Stomach smooth muscle (tissue), 2 donors: ENCODE measurements around the gene ASCC2.

ENCODE experiments used
- H3K27ac ChIP-seq: one replicate; pipeline ENCODE4 v1.7.0; 2013; ENCODE audit warnings: mild to moderate bottlenecking, low read length, inconsistent platforms
- H3K27me3 ChIP-seq, 2 donors: one replicate each; pipeline ENCODE4 v1.7.0; 2013; ENCODE audit warnings: low read length in 2 of 2; ENCODE audit not compliant: insufficient read depth in 2 of 2, control insufficient read depth in 1 of 2
- H3K36me3 ChIP-seq, 2 donors: one replicate each; pipeline ENCODE4 v1.7.0; 2013; ENCODE audit warnings: low read length in 2 of 2; ENCODE audit not compliant: control insufficient read depth in 2 of 2, insufficient read depth in 2 of 2
- H3K4me1 ChIP-seq: one replicate; pipeline ENCODE4 v1.7.0; 2013; ENCODE audit warnings: low read length; ENCODE audit not compliant: control insufficient read depth, insufficient read depth
- H3K4me3 ChIP-seq, 2 donors: one replicate each; pipeline ENCODE4 v1.7.0; 2013; ENCODE audit warnings: low read length in 2 of 2
- H3K9ac ChIP-seq, 2 donors: one replicate each; pipeline ENCODE4 v1.7.0; 2013; ENCODE audit warnings: low read length in 2 of 2, mild to moderate bottlenecking in 1 of 2
- H3K9me3 ChIP-seq, 2 donors: one replicate each; pipeline ENCODE4 v1.7.0; 2013; ENCODE audit warnings: low read length in 2 of 2; ENCODE audit not compliant: control insufficient read depth in 2 of 2
- donor health status: healthy.
- donor health status: Pancreatic carcinoma.

The ASCC2 gene, protein sequence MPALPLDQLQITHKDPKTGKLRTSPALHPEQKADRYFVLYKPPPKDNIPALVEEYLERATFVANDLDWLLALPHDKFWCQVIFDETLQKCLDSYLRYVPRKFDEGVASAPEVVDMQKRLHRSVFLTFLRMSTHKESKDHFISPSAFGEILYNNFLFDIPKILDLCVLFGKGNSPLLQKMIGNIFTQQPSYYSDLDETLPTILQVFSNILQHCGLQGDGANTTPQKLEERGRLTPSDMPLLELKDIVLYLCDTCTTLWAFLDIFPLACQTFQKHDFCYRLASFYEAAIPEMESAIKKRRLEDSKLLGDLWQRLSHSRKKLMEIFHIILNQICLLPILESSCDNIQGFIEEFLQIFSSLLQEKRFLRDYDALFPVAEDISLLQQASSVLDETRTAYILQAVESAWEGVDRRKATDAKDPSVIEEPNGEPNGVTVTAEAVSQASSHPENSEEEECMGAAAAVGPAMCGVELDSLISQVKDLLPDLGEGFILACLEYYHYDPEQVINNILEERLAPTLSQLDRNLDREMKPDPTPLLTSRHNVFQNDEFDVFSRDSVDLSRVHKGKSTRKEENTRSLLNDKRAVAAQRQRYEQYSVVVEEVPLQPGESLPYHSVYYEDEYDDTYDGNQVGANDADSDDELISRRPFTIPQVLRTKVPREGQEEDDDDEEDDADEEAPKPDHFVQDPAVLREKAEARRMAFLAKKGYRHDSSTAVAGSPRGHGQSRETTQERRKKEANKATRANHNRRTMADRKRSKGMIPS

GRCh38 chr22:29837741-29838598 is at the start of gene ASCC2:
Gene ASCC2 (minus strand): TSS chr22:29838274. CDS start chr22:29832325, 5,949 bp downstream.
- peak within 1 kb of the TSS; percentile 67 for H3K27ac ChIP-seq
- peaks cover 7 to 8% of the 10 kb centered on the region in 2 donors for H3K36me3 ChIP-seq

DNA sequence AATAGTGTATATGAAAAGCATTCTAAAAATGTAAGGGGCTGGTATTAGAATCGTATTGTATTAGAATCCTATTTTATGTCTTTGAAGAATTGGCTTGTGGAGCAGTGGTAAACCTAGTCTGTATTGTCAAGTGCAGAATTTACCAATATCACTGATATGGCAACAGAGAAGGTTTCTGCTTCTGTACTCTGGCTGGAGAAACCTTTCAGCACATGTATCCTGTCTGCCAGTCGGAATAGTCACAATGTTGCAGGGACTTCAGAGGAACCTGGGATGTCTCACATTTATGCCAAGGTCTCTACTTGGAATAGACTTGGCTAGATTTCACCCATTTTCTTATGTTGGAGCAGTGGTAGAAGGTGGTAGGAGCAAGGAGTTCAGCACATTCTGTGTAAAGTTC is 49.3 kb upstream of the ASCC2 start:
- Histone ChIP-seq H3K9ac (no peak overlapping the region), H3K4me1 (peaks cover 8% of the 10 kb centered on the region), H3K36me3 (no peaks in the 10 kb centered on the region), H3K4me3 (no peak overlapping the region), H3K27me3 (no peaks in the 10 kb centered on the region), H3K9me3 (no peaks in the 10 kb centered on the region), H3K27ac (no peak overlapping the region)

More at GRCh38 chr22:29837741-29838598, at the start of gene ASCC2:
- Histone ChIP-seq H3K9me3 (no peaks in the 10 kb centered on the region), H3K4me3 (peak within 1 kb of the TSS; percentile 91 to 95), H3K4me1 (peaks cover 12% of the 10 kb centered on the region), H3K27me3 (no peaks in the 10 kb centered on the region), H3K9ac (peak within 1 kb of the TSS; percentile 86 to 90)

DNA sequence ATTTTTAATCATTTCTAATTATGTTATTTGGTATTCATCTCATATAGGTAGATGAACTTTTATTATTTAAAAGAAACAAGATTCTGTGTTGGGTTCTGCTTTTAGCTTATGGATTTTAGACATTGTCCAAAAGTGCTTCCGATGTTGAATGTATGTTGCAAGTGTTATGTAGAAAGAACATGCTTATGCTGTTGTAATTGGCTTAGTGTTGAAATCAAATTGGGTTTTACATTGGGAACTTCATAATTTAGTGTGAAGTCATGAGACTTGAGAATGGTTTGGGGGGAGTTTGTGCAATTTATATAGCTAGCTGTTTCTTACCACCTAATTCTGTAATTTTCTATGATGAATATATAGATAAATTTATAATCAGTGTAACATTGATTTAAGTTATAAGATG is 48.5 kb upstream of the ASCC2 start:
- Histone ChIP-seq H3K4me3 (no peak overlapping the region), H3K27me3 (no peaks in the 10 kb centered on the region), H3K27ac (no peak overlapping the region), H3K9ac (no peak overlapping the region), H3K4me1 (peaks cover 8% of the 10 kb centered on the region), H3K9me3 (no peaks in the 10 kb centered on the region), H3K36me3 (no peaks in the 10 kb centered on the region)

- H3K9ac ChIP-seq: no peak overlapping the region
- no peak overlapping the region for H3K4me3 ChIP-seq
- no peaks in the 10 kb centered on the region for H3K27me3 ChIP-seq
- H3K9me3 ChIP-seq: no peaks in the 10 kb centered on the region
- H3K4me1 ChIP-seq: peaks cover 8% of the 10 kb centered on the region
- no peaks in the 10 kb centered on the region for H3K36me3 ChIP-seq
- H3K27ac ChIP-seq: no peak overlapping the region
Observed at GRCh38 chr22:29885610-29886009, 47.5 kb upstream of the ASCC2 start.

DNA sequence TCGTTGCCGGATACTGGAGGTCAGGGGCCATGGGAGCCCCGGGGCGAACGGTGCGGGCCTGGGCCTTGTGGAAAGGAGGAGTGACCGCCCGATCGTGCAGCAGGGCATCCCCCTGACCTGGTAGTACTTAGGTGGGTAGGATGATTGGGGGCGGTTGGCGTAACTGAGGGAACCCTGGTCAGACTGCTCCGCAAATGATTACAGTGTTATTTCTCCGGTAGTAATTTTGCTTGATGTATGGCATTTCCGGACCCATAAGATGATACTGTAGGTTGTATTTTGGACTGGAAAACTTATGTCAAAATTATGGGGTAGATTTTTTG is 45.7 kb upstream of the ASCC2 start:
- no peaks in the 10 kb centered on the region for H3K9me3 ChIP-seq
- peak overlapping the region; percentile 82 to 91 for H3K4me3 ChIP-seq
- peak overlapping the region; percentile 79 to 93 for H3K9ac ChIP-seq
- no peaks in the 10 kb centered on the region for H3K36me3 ChIP-seq
- peak overlapping the region; percentile 80 for H3K27ac ChIP-seq
- peaks cover 8% of the 10 kb centered on the region for H3K4me1 ChIP-seq
- no peaks in the 10 kb centered on the region for H3K27me3 ChIP-seq

- Histone ChIP-seq H3K9me3 (no peaks in the 10 kb centered on the region), H3K27me3 (no peaks in the 10 kb centered on the region), H3K4me1 (peaks cover 8% of the 10 kb centered on the region), H3K9ac (peak within 1 kb of the TSS; percentile 79 to 93), H3K36me3 (no peaks in the 10 kb centered on the region), H3K4me3 (peak within 1 kb of the TSS; percentile 82 to 91), H3K27ac (peak within 1 kb of the TSS; percentile 80)
Observed at GRCh38 chr22:29883045-29883774, 45.1 kb upstream of the ASCC2 start, which contains the start of gene MTMR3. Gene MTMR3 (plus strand): TSS chr22:29883174. CDS start chr22:29971060, 87,886 bp downstream.

DNA sequence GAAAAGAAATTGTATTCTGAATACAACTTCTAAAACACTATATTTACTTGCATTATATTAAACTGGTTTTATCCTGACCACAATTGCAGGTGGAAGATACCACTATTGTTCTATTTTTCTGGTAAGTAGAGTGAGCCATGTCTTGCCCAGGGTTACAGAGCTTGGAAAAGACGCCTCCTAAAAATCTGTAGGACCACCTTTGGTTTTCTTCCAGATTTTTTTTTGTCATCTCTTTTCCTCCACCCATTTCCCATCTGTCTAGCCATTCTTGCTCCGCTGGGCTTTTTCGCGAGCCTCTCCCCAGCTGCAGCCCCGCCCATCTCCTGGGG is 44.6 kb upstream of the ASCC2 start:
- H3K36me3 ChIP-seq: no peaks in the 10 kb centered on the region
- H3K9me3 ChIP-seq: no peaks in the 10 kb centered on the region
- H3K4me3 ChIP-seq: peak overlapping the region in 1 of 2 donors; percentile 91
- H3K9ac ChIP-seq: no peak overlapping the region
- no peaks in the 10 kb centered on the region for H3K27me3 ChIP-seq
- H3K4me1 ChIP-seq: peaks cover 8% of the 10 kb centered on the region
- H3K27ac ChIP-seq: no peak overlapping the region

DNA sequence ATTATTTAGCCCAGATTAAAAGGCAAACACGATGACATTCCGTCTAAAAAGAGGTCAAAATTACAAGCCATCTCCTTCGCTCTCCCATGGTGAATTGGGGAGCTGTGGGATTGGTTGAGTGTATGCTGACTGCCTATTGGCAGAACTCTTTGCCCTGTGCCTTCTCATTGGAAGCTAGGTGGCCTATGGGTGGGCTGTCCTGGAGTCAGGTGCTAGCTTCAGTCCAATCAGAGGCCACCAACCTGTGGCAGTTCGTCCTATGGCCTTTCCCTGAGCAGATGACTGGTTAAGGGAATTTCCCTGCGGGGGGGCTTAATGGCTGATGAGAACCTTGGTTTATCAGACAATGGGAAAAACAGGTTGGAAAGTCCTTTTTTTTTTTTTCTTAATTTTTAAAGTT is 41.7 kb upstream of the ASCC2 start:
- H3K4me1 ChIP-seq: peaks cover 4% of the 10 kb centered on the region
- H3K4me3 ChIP-seq: no peak overlapping the region
- no peak overlapping the region for H3K9ac ChIP-seq
- H3K27ac ChIP-seq: no peak overlapping the region
- no peaks in the 10 kb centered on the region for H3K9me3 ChIP-seq
- no peaks in the 10 kb centered on the region for H3K27me3 ChIP-seq
- H3K36me3 ChIP-seq: no peaks in the 10 kb centered on the region

DNA sequence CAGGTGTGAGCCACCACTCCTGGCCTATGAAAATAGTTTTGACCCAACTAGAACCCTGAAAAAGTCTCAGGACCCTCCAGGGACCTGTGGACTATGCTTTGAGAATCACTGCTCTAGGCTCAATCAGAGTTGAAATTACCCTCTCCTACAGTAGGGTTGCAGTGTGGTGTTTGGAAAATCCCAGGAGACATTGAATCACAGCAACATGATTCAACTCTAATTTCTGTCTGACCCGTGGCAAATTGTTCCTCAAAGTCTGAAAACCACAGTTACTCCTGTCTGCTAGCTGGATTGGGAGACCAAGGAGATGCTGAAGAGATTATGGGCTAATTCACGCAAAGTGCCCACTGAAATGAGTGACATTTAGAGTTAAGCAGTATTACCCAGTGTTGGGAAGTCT is 39.5 kb upstream of the ASCC2 start:
- Histone ChIP-seq H3K9me3 (no peaks in the 10 kb centered on the region), H3K4me3 (no peak overlapping the region), H3K9ac (no peak overlapping the region), H3K4me1 (no peaks in the 10 kb centered on the region), H3K27ac (no peak overlapping the region), H3K27me3 (no peaks in the 10 kb centered on the region), H3K36me3 (no peaks in the 10 kb centered on the region)

DNA sequence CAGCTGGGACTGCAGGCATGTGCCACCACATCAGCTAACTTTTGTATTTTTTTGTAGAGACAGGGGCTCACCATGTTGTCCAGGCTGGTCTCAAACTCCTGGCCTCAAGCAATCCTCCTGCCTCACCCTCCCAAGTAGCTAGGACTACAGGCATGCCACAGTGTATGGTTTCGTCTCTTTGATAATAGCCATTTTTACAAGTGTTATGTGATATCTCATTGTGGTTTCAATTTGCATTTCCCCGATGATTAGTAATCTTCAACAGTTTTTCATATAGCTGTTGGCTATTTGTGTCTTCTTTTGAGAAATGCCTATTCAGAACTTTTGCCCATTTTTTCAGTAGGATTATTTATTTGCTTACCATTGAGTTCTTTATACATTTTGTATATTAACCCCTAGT is 35.9 kb upstream of the ASCC2 start:
- Histone ChIP-seq H3K36me3 (no peaks in the 10 kb centered on the region), H3K9ac (no peak overlapping the region), H3K27ac (no peak overlapping the region), H3K4me3 (no peak overlapping the region), H3K27me3 (no peaks in the 10 kb centered on the region), H3K9me3 (no peaks in the 10 kb centered on the region), H3K4me1 (no peaks in the 10 kb centered on the region)
